Naive thymus-derived CD4-positive, alpha-beta T cell (primary cell): ENCODE data around the gene DPP6. TPM values are rescaled to one million over a fixed set of nuclear protein-coding genes. Genes with fewer than 3 reads are reported as not detected.

Source experiments
- ATAC-seq: fragments of 150-1000 bp; cut with Tn5 transposase; 2 replicates; pipeline ENCODE4 v1.10.0; 2021; ENCODE audit warnings: mild to moderate bottlenecking, moderate library complexity
- CTCF ChIA-PET: fragments of 350-600 bp; sonication (Branson Sonifier 250); formaldehyde crosslinking; loops from one replicate; lab custom pipeline; 2021; ENCODE audit warnings: antibody characterized with exemption; lab: Charles Lee
- POLR2A ChIA-PET: fragments of 350-600 bp; sonication (Branson Sonifier 250); formaldehyde crosslinking; loops from one replicate; lab custom pipeline; 2021; ENCODE audit warnings: antibody characterized with exemption, inconsistent platforms; lab: Charles Lee
- DNase-seq, 9 donors: peaks; one replicate each; pipeline versions ENCODE4 v3.0.0 to v3.0.0-alpha.2; 2020 to 2022; ENCODE audit warnings: mixed read lengths in 1 of 9
- H3K27ac ChIP-seq: one replicate; pipeline ENCODE4 v1.7.0; 2013; ENCODE audit warnings: mild to moderate bottlenecking, low read depth, low read length, moderate library complexity
- H3K27me3 ChIP-seq, 2 donors: one replicate each; pipeline ENCODE4 v1.7.0; 2013; ENCODE audit warnings: low read length in 2 of 2, mild to moderate bottlenecking in 2 of 2, moderate library complexity in 2 of 2; ENCODE audit not compliant: control insufficient read depth in 2 of 2, insufficient read depth in 2 of 2
- H3K36me3 ChIP-seq, 3 experiments: 1 replicate in 2 of 3; 2 replicates in 1 of 3; pipeline ENCODE4 v1.7.0; 2013; ENCODE audit warnings: low read length in 3 of 3, mild to moderate bottlenecking in 3 of 3, moderate library complexity in 1 of 3; ENCODE audit not compliant: insufficient read depth in 3 of 3, control insufficient read depth in 2 of 3
- H3K4me1 ChIP-seq, 2 donors: one replicate each; pipeline ENCODE4 v1.7.0; 2013; ENCODE audit warnings: low read length in 2 of 2, mild to moderate bottlenecking in 2 of 2, moderate library complexity in 1 of 2; ENCODE audit not compliant: control insufficient read depth in 2 of 2, insufficient read depth in 2 of 2
- H3K4me3 ChIP-seq: 2 replicates; pipeline ENCODE4 v1.7.0; 2013; ENCODE audit warnings: mild to moderate bottlenecking, low read length
- H3K9me3 ChIP-seq, 3 experiments: 1 replicate in 2 of 3; 2 replicates in 1 of 3; pipeline ENCODE4 v1.7.0; 2013; ENCODE audit warnings: low read length in 3 of 3; ENCODE audit not compliant: control insufficient read depth in 2 of 3
- H3K27ac Mint-ChIP-seq, 9 donors: one replicate each; pipeline ENCODE4 v1.8.0; 2020 to 2022; ENCODE audit warnings: mixed read lengths in 9 of 9, mild to moderate bottlenecking in 8 of 9, moderate library complexity in 5 of 9, inconsistent platforms in 2 of 9
- H3K27me3 Mint-ChIP-seq, 5 donors: one replicate each; pipeline ENCODE4 v1.8.0; 2021 to 2022; ENCODE audit warnings: mixed read lengths in 5 of 5, mild to moderate bottlenecking in 1 of 5
- H3K36me3 Mint-ChIP-seq, 5 donors: one replicate each; pipeline ENCODE4 v1.8.0; 2020 to 2022; ENCODE audit warnings: mixed read lengths in 5 of 5, mild to moderate bottlenecking in 3 of 5, inconsistent platforms in 1 of 5
- H3K4me1 Mint-ChIP-seq, 7 donors: one replicate each; pipeline ENCODE4 v1.8.0; 2020 to 2022; ENCODE audit warnings: mixed read lengths in 7 of 7, mild to moderate bottlenecking in 3 of 7, inconsistent platforms in 1 of 7
- H3K4me3 Mint-ChIP-seq, 10 donors: one replicate each; pipeline ENCODE4 v1.8.0; 2020 to 2022; ENCODE audit warnings: mild to moderate bottlenecking in 10 of 10, mixed read lengths in 10 of 10, moderate library complexity in 6 of 10, inconsistent platforms in 2 of 10
- H3K9me3 Mint-ChIP-seq, 11 donors: one replicate each; pipeline ENCODE4 v1.8.0; 2020 to 2022; ENCODE audit warnings: mixed read lengths in 11 of 11, mild to moderate bottlenecking in 4 of 11, inconsistent platforms in 1 of 11, moderate library complexity in 1 of 11
- intact Hi-C, 2 donors: fragments of 100-400 bp; cut with micrococcal nuclease; formaldehyde crosslinking; loops; one replicate each; pipeline ENCODE4 v1.15.1; 2023
- polyA plus RNA-seq, 2 donors: library from polyadenylated mRNA; unstranded; fragments of 300-500 nt; fragmentation: Illumina TruSeq; gene quantifications; one replicate each; pipeline ENCODE4 v1.2.3, GENCODE V29; 2021
- total RNA-seq, 6 experiments: library from RNA in 5 of 6; stranded (reverse) in 5 of 6; gene quantifications; 1 replicate in 5 of 6; 2 replicates in 1 of 6; pipeline ENCODE4 v1.2.3 and lab custom pipeline; 2021 to 2026

The DPP6 gene
- total and polyA plus RNA-seq, 7 experiments from 2014 or later, result not detected

DNA sequence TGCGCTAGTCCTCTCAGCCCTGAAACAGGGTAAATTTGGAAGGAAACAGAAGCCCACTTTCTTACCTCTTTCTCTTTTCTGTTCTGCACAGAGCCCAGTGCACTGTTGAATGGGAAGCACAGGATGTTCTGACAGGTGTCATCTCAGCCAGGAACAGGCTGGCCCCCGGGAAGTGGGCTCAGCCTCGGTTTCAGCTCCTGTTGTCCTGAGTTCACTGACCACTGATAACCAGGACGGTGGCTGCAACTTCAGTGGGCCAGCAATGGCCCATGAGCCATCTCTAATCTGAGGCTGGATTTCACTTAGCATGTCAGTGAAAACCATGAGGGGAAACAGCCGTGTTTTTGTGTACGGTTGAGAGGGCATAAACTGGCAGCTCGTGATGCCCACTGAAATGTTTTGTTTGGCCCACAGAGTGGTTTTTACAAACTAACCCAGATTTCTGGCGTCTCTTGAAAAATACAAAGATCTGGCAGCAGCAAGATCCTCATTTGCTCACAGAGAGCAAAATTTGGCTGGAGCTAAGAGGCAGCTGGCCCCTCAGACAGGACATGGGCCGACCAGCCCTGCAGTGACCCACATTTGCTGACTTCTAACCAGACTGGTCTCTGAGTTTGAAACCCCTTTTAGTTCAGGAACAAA, 494.9 kb downstream of the DPP6 start:
- ChIA-PET POLR2A (no interaction called here), CTCF (no interaction called here)
- H3K27me3 Mint-ChIP-seq, result peaks cover 0 to 4% (median 0%) of the 10 kb centered on the region in 5 donors
- H3K4me1 ChIP-seq, result no peaks in the 10 kb centered on the region
- H3K4me3 ChIP-seq, result no peak overlapping the region
- H3K9me3 Mint-ChIP-seq, result peaks cover 0 to 25% (median 5%) of the 10 kb centered on the region in 11 donors
- H3K4me1 Mint-ChIP-seq, result no peaks in the 10 kb centered on the region
- no peaks in the 10 kb centered on the region for H3K36me3 Mint-ChIP-seq
- H3K9me3 ChIP-seq, result no peaks in the 10 kb centered on the region
- DNase-seq (no peak), ATAC-seq (no peak)
- no peaks in the 10 kb centered on the region for H3K36me3 ChIP-seq
- intact Hi-C loops, result no loop called here
- H3K4me3 Mint-ChIP-seq, result no peak overlapping the region
- H3K27me3 ChIP-seq, result peaks cover 0 to 3% of the 10 kb centered on the region in 2 donors
- no peak overlapping the region for H3K27ac ChIP-seq
- H3K27ac Mint-ChIP-seq, result no peak overlapping the region

DNA sequence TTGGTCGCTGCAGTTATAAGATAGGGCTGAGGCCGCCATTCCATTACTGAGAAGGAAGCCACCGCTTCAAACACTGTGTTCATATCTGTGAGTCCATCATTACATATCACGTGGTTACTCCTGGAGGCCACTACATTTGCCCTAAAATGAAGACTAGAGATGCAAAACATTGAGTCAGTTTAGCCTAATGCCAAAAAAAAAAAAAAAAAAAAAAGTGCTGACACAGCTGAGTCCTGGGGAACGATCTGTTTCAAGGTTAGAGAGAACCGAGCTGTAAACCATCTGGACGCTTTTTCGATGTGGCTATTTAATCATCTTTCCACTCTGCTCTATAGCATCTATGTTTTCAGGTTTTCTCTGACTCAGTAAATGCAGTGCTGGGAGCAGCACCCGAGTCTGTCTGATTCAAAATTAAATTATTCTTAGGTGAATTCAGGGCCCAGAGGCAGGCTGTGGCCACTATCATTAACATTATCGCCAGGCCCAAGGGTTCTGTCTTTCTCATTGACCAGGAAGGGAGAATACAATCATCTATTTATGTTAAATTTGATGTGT, 501.6 kb downstream of the DPP6 start:
- no peaks in the 10 kb centered on the region for H3K4me1 Mint-ChIP-seq
- CTCF ChIA-PET, result no interaction called here

DNA sequence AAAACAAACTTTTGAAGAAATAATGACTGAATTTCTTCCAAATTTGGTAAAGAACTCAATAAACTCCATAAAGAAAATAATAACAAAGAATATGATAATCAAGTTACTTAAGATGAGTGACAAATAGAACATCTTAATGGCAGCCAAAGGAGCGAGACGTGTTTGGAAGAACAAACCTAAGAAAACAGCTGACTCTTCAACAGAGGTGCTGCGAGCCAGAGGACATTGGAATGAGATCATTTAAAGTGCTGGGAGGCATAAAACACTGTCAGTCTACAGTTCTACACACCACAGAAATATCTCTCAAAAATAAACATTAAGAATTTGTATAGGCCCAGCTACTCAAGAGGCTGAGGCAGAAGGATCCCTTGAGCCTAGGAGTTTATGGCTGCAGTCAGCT, 507.3 kb downstream of the DPP6 start:
- no peaks in the 10 kb centered on the region for H3K27me3 Mint-ChIP-seq
- ChIA-PET CTCF (no interaction called here), POLR2A (no interaction called here)
- H3K4me3 ChIP-seq, result no peak overlapping the region
- no peaks in the 10 kb centered on the region for H3K36me3 ChIP-seq
- H3K36me3 Mint-ChIP-seq, result no peaks in the 10 kb centered on the region
- no peak for DNase-seq
- peaks cover 0 to 21% (median 6%) of the 10 kb centered on the region in 11 donors for H3K9me3 Mint-ChIP-seq
- no peaks in the 10 kb centered on the region for H3K4me1 ChIP-seq
- H3K27ac Mint-ChIP-seq, result no peak overlapping the region
- H3K4me3 Mint-ChIP-seq, result no peak overlapping the region
- no peak overlapping the region for H3K27ac ChIP-seq
- no peaks in the 10 kb centered on the region for H3K27me3 ChIP-seq
- ATAC-seq, result no peak
- intact Hi-C loops, result no loop called here
- H3K9me3 ChIP-seq, result no peaks in the 10 kb centered on the region
- H3K4me1 Mint-ChIP-seq, result no peaks in the 10 kb centered on the region

More for the DNA sequence above, 501.6 kb downstream of the DPP6 start:
- Histone ChIP-seq H3K36me3 (no peaks in the 10 kb centered on the region), H3K4me3 (no peak overlapping the region), H3K9me3 (no peaks in the 10 kb centered on the region), H3K4me1 (no peaks in the 10 kb centered on the region), H3K27me3 (no peaks in the 10 kb centered on the region), H3K27ac (no peak overlapping the region)
- intact Hi-C loops, result no loop called here
- no peak overlapping the region for H3K27ac Mint-ChIP-seq
- no peak for ATAC-seq
- peaks cover 0 to 8% (median 0%) of the 10 kb centered on the region in 5 donors for H3K27me3 Mint-ChIP-seq
- H3K4me3 Mint-ChIP-seq, result no peak overlapping the region
- no peaks in the 10 kb centered on the region for H3K36me3 Mint-ChIP-seq
- no peak for DNase-seq
- H3K9me3 Mint-ChIP-seq, result peaks cover 0 to 21% (median 4%) of the 10 kb centered on the region in 11 donors
- POLR2A ChIA-PET, result no interaction called here

DNA sequence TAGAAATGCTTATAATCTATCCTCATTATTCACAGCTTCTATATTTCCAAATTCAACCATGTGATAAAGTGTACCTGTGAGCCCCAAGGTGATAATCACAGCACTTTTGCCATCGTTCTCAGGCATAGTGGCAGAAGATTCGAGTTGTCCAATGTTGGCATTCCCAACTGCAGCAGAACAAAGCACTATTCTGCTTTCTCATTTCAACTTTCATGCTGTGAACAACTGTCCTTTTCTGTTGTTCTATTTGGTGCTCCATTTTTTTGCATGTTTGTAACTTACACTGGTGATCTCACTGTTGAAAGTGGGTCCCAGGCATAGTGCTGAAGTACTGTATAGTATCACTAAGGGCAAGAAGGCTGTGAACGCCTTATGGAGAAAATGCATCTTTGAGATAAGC, 512.5 kb downstream of the DPP6 start:
- no peaks in the 10 kb centered on the region for H3K36me3 ChIP-seq
- H3K4me3 Mint-ChIP-seq, result no peak overlapping the region
- no peak overlapping the region for H3K27ac Mint-ChIP-seq

DNA sequence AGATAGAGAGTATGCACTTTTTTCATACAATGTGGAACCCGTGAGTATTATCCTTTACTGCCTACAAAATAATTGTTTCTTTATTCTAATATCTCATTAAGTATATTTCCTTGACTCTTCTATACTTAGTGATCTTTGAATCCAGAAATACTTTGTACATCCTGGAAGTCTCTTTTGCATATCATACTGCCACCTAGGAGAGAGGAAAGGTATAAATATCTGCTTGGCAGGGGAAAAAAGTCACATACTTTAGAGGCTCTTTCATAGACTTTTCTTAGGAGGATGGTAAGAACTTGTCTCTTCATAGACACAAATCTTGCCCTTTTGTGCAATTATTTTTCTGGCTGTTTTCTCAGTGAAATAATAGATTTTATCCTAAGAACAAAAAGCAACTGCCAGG, 514.7 kb downstream of the DPP6 start:
- ChIA-PET POLR2A (no interaction called here), CTCF (no interaction called here)
- Histone ChIP-seq H3K4me1 (no peaks in the 10 kb centered on the region), H3K9me3 (no peaks in the 10 kb centered on the region), H3K27ac (no peak overlapping the region), H3K4me3 (no peak overlapping the region), H3K27me3 (no peaks in the 10 kb centered on the region), H3K36me3 (no peaks in the 10 kb centered on the region)
- Mint-ChIP-seq H3K27ac (no peak overlapping the region), H3K36me3 (no peaks in the 10 kb centered on the region), H3K4me3 (no peak overlapping the region), H3K4me1 (no peaks in the 10 kb centered on the region), H3K9me3 (peaks cover 0 to 15% (median 4%) of the 10 kb centered on the region in 11 donors), H3K27me3 (no peaks in the 10 kb centered on the region)
- DNase-seq, result no peak
- intact Hi-C loops, result no loop called here
- no peak for ATAC-seq

More for the DNA sequence above, 512.5 kb downstream of the DPP6 start:
- ATAC-seq (no peak), DNase-seq (no peak)
- intact Hi-C loops, result no loop called here
- ChIA-PET CTCF (no interaction called here), POLR2A (no interaction called here)
- Mint-ChIP-seq H3K27me3 (no peaks in the 10 kb centered on the region), H3K4me1 (no peaks in the 10 kb centered on the region), H3K36me3 (no peaks in the 10 kb centered on the region), H3K9me3 (peaks cover 0 to 11% (median 4%) of the 10 kb centered on the region in 11 donors)
- no peaks in the 10 kb centered on the region for H3K9me3 ChIP-seq
- no peak overlapping the region for H3K27ac ChIP-seq
- H3K27me3 ChIP-seq, result no peaks in the 10 kb centered on the region
- no peaks in the 10 kb centered on the region for H3K4me1 ChIP-seq
- H3K4me3 ChIP-seq, result no peak overlapping the region

DNA sequence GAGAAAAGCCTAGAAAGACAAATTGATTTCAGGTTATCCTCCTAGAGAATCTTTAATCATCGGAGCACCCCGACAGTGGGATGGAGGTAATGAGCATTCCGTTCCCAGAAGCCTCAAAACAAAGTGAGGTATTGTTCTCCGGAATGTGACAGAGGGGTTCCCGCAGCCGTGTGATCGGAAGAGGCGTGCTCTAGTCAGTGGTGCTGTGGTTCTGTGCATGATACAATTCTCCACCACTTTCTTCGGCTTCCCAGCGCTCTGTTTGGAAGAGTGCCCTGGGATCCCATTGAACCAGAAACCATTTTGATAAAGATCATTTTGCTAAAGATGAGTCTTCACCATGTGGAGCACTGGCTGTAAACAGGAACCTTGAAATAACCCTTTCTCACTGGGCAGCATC, 516.1 kb downstream of the DPP6 start:
- DNase-seq, result no peak

DNA sequence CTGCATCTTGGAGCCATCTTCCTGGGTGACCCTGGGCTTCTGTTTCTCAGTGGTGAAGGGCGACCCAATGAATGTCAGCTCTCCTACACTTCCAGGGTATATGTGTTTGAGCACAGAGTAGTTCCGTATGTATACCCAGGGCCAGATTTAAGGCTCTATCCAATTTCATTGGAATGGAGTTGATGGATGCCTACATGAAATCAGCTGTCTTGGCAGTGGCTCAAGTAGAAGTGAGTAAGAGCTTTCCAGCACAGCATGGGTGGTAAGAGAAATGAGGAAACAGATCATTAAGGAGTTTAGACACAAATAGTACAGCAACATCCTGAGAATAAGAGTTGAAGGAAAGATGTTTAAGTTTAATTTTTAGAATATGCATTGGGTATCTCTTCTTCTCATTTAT, 517.7 kb downstream of the DPP6 start:
- CTCF ChIA-PET, result no interaction called here
- Mint-ChIP-seq H3K27ac (no peak overlapping the region), H3K9me3 (peaks cover 0 to 4% (median 0%) of the 10 kb centered on the region in 11 donors)

More for the DNA sequence above, 516.1 kb downstream of the DPP6 start:
- Histone ChIP-seq H3K4me3 (no peak overlapping the region), H3K27me3 (no peaks in the 10 kb centered on the region), H3K9me3 (no peaks in the 10 kb centered on the region), H3K36me3 (no peaks in the 10 kb centered on the region), H3K4me1 (no peaks in the 10 kb centered on the region), H3K27ac (no peak overlapping the region)
- intact Hi-C loops, result no loop called here
- H3K36me3 Mint-ChIP-seq, result peaks cover 0 to under 1% (median 0%) of the 10 kb centered on the region in 5 donors
- no peaks in the 10 kb centered on the region for H3K27me3 Mint-ChIP-seq
- no peak overlapping the region for H3K27ac Mint-ChIP-seq
- POLR2A ChIA-PET, result no interaction called here
- ATAC-seq, result no peak
- H3K9me3 Mint-ChIP-seq, result peaks cover 0 to 9% (median 3%) of the 10 kb centered on the region in 11 donors
- H3K4me1 Mint-ChIP-seq, result no peaks in the 10 kb centered on the region
- CTCF ChIA-PET, result no interaction called here
- no peak overlapping the region for H3K4me3 Mint-ChIP-seq

More for the DNA sequence above, 517.7 kb downstream of the DPP6 start:
- DNase-seq, result no peak
- intact Hi-C loops, result no loop called here
- peaks cover 0 to 3% (median 0%) of the 10 kb centered on the region in 5 donors for H3K36me3 Mint-ChIP-seq
- Histone ChIP-seq H3K9me3 (no peaks in the 10 kb centered on the region), H3K36me3 (no peaks in the 10 kb centered on the region), H3K27ac (no peak overlapping the region), H3K4me1 (no peaks in the 10 kb centered on the region), H3K4me3 (no peak overlapping the region), H3K27me3 (no peaks in the 10 kb centered on the region)
- no peaks in the 10 kb centered on the region for H3K4me1 Mint-ChIP-seq
- POLR2A ChIA-PET, result no interaction called here
- H3K4me3 Mint-ChIP-seq, result no peak overlapping the region
- no peak for ATAC-seq
- no peaks in the 10 kb centered on the region for H3K27me3 Mint-ChIP-seq
